HG02885 (cell line): ENCODE data around the gene MAP2.
A peak's percentile ranks its signal among the peaks of the same experiment; 100 is the strongest.
"Not testable (repeated sequence)": the region's sequence is repeated elsewhere in the genome, so short reads cannot be mapped to it uniquely, and the experiment has no call there.

Experiments used
- ATAC-seq: cut with Tn5 transposase; IDR thresholded peaks from one replicate; pipeline ENCODE4 v1.9.1; 2021; ENCODE audit warnings: mild to moderate bottlenecking; ENCODE audit not compliant: unreplicated experiment, poor library complexity

MAP2 gene

GRCh38 chr2:209472112-209472832 lies 48.4 kb downstream of the MAP2 start:
- no peak for ATAC-seq

- ATAC-seq, result no peak
These were observed 49.0 kb downstream of the MAP2 start for GRCh38 chr2:209472871-209473270.

- no peak for ATAC-seq
These were observed 50.1 kb downstream of the MAP2 start for GRCh38 chr2:209473930-209474419.

GRCh38 chr2:209474960-209475359 lies 51.1 kb downstream of the MAP2 start:
- no peak for ATAC-seq

GRCh38 chr2:209476367-209477208 lies 52.7 kb downstream of the MAP2 start:
- no peak for ATAC-seq

GRCh38 chr2:209492296-209492695 lies 68.4 kb downstream of the MAP2 start:
- not testable (repeated sequence) for ATAC-seq

GRCh38 chr2:209495068-209495620 lies 71.3 kb downstream of the MAP2 start:
- not testable (repeated sequence) for ATAC-seq

- ATAC-seq, result no peak
These were observed 72.2 kb downstream of the MAP2 start for GRCh38 chr2:209495855-209496585.

GRCh38 chr2:209496586-209496982 lies 72.7 kb downstream of the MAP2 start:
- no peak for ATAC-seq

- ATAC-seq, result no peak
These were observed 74.8 kb downstream of the MAP2 start for GRCh38 chr2:209498614-209499013.

- ATAC-seq, result no peak
These were observed 75.2 kb downstream of the MAP2 start for GRCh38 chr2:209499069-209499468.

- ATAC-seq, result no peak
These were observed 77.7 kb downstream of the MAP2 start for GRCh38 chr2:209501579-209501978.

GRCh38 chr2:209505410-209505809 lies 81.6 kb downstream of the MAP2 start:
- ATAC-seq, result peak; percentile 64

- ATAC-seq, result no peak
These were observed 84.4 kb downstream of the MAP2 start for GRCh38 chr2:209508255-209508654.

- ATAC-seq, result no peak
These were observed 87.8 kb downstream of the MAP2 start for GRCh38 chr2:209511637-209512036.

GRCh38 chr2:209512971-209513370 lies 89.1 kb downstream of the MAP2 start:
- ATAC-seq, result no peak

GRCh38 chr2:209517436-209517835 lies 93.6 kb downstream of the MAP2 start:
- no peak for ATAC-seq

GRCh38 chr2:209519271-209519670 lies 95.4 kb downstream of the MAP2 start:
- ATAC-seq, result no peak

- ATAC-seq, result no peak
These were observed 96.1 kb downstream of the MAP2 start for GRCh38 chr2:209519906-209520305.

GRCh38 chr2:209523041-209523740 lies 99.3 kb downstream of the MAP2 start:
- no peak for ATAC-seq
